ENCODE data around the gene VASH2. TPM values are rescaled to one million over a fixed set of nuclear protein-coding genes. Genes with fewer than 3 reads are reported as not detected.

VASH2 gene
- total and polyA plus RNA-seq, 8 donors = 2.4 to 38.6 (median 29.4) TPM

DNA sequence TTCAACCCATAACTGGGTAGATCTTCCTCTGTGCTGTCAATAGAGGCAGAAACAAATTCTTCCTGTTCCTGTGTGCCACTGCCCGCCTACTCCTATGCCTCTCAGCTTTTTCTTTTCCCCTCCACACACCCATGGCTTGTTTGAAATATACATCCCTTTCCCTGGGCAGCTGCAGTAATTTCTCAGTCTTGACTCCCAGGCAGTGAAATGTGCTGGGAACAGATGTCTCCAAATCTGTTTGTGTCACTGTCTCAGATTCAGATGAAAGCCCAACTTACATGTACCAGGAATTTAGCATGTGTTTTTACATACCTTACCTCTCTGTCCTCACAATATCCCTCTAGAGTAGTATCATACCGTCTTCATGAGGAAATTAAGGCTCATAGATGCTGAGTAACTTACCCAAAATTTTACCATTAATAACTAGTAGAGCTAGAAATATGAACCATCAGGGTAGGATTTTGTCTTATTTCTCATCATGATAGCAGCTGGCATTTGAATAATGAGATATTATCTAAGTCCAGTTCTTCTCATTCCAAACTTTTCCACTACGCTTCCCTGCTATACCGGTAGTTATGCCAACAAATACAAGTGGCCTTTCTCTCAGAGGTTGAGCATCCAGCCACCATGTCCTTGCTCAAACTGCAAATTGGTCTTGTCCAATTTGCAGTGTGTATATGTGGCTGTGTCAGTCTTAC, 4.7 kb upstream of the VASH2 start:
- DNase-seq (no peak), ATAC-seq (no peak)
- H3K36me3 ChIP-seq = no peaks in the 10 kb centered on the region
- TF ChIP-seq, protein P1, sequence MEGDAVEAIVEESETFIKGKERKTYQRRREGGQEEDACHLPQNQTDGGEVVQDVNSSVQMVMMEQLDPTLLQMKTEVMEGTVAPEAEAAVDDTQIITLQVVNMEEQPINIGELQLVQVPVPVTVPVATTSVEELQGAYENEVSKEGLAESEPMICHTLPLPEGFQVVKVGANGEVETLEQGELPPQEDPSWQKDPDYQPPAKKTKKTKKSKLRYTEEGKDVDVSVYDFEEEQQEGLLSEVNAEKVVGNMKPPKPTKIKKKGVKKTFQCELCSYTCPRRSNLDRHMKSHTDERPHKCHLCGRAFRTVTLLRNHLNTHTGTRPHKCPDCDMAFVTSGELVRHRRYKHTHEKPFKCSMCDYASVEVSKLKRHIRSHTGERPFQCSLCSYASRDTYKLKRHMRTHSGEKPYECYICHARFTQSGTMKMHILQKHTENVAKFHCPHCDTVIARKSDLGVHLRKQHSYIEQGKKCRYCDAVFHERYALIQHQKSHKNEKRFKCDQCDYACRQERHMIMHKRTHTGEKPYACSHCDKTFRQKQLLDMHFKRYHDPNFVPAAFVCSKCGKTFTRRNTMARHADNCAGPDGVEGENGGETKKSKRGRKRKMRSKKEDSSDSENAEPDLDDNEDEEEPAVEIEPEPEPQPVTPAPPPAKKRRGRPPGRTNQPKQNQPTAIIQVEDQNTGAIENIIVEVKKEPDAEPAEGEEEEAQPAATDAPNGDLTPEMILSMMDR (IDR thresholded peaks at IDR 0.05) = no peak
- no peak overlapping the region for H3K4me3 ChIP-seq
- H3K27ac ChIP-seq = no peak overlapping the region
- peaks cover 0 to 9% of the 10 kb centered on the region in 2 donors for H3K4me1 ChIP-seq
- intact Hi-C loops (cut with DNase I) = no loop called here
- peaks cover 0 to 17% of the 10 kb centered on the region in 2 donors for H3K27me3 ChIP-seq
- peaks cover 0 to 3% of the 10 kb centered on the region in 2 donors for H3K9me3 ChIP-seq

DNA sequence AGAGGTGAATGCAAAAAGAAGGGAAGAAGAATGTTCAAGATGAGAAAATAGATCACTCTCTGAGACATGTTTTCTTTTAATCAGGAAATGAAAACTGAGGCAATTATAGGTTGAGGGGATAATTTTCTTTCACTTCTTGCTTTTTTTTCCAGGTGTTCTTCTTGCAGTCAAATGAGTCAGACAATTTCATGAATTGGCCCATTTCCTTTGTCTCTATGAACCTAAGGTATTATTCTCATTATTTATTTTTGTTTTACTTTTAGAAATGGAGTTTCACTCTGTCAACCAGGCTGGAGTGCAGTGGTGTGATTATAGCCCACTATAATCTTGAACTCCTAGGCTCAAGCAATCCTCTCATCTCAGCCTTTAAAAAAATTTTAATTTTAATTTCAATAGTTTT, 3.5 kb upstream of the VASH2 start:
- intact Hi-C loops (cut with DNase I) = no loop called here
- ATAC-seq = no peak
- Histone ChIP-seq H3K36me3 (no peaks in the 10 kb centered on the region), H3K27ac (no peak overlapping the region), H3K4me3 (no peak overlapping the region), H3K9me3 (no peaks in the 10 kb centered on the region), H3K4me1 (peaks cover 5 to 21% of the 10 kb centered on the region in 2 donors), H3K27me3 (peaks cover 5 to 30% of the 10 kb centered on the region in 2 donors)
- DNase-seq = no peak
- TF ChIP-seq, protein P1 (IDR thresholded peaks at IDR 0.05) = no peak

DNA sequence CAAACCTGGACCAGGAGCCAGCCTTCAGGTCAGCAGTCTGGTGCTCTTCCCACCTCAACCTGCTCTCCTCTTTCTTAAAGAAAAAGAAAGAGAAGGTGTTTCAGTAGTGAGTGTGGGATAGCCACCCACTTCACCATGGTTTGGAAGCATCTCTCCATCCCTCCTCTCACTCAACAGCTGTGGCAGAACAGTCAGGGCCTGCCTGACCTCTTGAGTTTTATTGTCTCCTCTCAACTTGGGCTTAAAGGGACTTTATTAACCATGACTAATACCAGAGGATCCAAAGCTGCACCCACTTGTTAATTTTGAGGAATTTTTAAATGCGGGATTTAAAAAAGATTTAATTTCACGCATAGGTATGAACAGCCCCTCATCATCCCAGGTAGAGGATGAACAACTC, 570 bp upstream of the VASH2 start:
- intact Hi-C loops (cut with DNase I) = no loop called here
- ATAC-seq = no peak
- no peak overlapping the region for H3K27ac ChIP-seq

DNA sequence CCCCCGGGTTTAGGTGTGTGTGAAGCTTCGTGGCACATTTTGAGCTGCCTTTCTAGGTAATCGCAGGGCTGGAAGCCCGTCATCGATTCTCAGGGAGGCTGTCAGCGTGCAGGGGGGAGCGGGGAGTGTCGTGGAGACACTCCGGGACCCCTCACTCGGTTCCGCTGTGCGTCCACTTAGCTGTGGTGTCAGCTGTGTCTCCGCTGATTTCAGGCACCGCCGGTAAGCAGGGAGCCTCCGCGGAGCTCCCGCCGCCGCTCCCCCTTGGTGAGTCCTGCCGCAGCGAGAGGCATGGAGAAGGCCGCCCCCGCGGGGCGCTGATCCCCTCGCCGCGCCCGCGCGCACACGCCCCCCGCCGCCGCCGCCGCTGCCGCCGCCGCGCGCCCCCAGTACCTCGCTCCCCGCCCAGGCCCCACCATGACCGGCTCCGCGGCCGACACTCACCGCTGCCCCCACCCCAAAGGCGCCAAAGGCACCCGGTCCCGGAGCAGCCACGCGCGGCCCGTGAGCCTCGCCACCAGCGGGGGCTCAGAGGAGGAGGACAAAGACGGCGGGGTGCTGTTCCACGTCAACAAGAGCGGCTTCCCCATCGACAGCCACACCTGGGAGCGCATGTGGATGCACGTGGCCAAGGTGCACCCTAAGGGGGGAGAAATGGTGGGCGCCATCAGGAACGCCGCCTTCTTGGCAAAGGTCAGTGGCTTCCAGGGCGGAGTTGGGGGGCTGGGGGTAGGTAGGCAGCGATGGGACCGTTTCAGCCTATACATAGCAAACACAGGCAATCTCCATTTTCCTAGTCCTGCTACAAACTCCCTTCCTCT, 995 bp downstream of the VASH2 start:
- DNase-seq (peak in 1 of 4 donors; percentile 12), ATAC-seq (peak; percentile 23)
- TF ChIP-seq, protein P1 (IDR thresholded peaks at IDR 0.05) = no peak
- Histone ChIP-seq H3K27me3 (peaks cover 8 to 41% of the 10 kb centered on the region in 2 donors), H3K27ac (no peak overlapping the region), H3K4me3 (peak overlapping the region; percentile 45 to 46), H3K36me3 (no peaks in the 10 kb centered on the region), H3K4me1 (peaks cover 5 to 21% of the 10 kb centered on the region in 2 donors), H3K9me3 (no peaks in the 10 kb centered on the region)
- intact Hi-C loops (cut with DNase I) = no loop called here

More for the DNA sequence above, 570 bp upstream of the VASH2 start:
- Histone ChIP-seq H3K4me3 (peak overlapping the region; percentile 45 to 46), H3K27me3 (peaks cover 8 to 41% of the 10 kb centered on the region in 2 donors), H3K9me3 (no peaks in the 10 kb centered on the region), H3K36me3 (no peaks in the 10 kb centered on the region), H3K4me1 (peaks cover 5 to 21% of the 10 kb centered on the region in 2 donors)
- TF ChIP-seq, protein P1 (IDR thresholded peaks at IDR 0.05) = no peak
- no peak for DNase-seq
